Lower leg skin (tissue), 3 donors: ENCODE results near the gene MLC1.

Experiments
- POLR2A ChIP-seq, 2 donors: fragments of 450-650 bp; IDR thresholded peaks; one replicate each; pipeline ENCODE4 v1.6.1; 2016 to 2017; ENCODE audit warnings: antibody characterized with exemption in 2 of 2, mild to moderate bottlenecking in 1 of 2, moderate library complexity in 1 of 2
- TF ChIP-seq, protein P1 (sequence below), 3 donors: fragments of 450-650 bp; IDR thresholded peaks; one replicate each; pipeline ENCODE4 v1.5.1; 2016; ENCODE audit warnings: antibody characterized with exemption in 3 of 3, mild to moderate bottlenecking in 3 of 3, moderate library complexity in 2 of 3

DNA sequence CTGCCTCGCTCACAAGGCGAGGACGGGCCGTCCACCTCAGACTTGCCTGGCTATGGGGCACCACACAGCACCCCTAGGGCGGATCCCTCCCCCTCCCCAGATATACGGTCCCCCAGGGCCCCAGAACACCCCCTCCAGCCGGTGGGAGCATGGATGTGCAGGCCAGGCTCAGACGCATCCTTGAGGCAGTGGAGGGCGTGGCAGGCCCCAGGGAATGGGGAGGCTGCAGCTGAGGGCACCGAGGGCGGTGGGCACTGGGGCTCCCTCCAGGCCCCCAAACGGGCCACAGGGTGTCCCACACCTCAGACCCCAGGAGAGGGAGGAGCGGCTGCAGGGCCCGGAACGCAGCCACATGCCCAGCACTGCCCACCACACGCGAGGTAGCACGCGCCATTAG is 39.2 kb downstream of the MLC1 start:
- no peak for TF ChIP-seq POLR2A (IDR thresholded peaks at IDR 0.05)
- TF ChIP-seq, protein P1, sequence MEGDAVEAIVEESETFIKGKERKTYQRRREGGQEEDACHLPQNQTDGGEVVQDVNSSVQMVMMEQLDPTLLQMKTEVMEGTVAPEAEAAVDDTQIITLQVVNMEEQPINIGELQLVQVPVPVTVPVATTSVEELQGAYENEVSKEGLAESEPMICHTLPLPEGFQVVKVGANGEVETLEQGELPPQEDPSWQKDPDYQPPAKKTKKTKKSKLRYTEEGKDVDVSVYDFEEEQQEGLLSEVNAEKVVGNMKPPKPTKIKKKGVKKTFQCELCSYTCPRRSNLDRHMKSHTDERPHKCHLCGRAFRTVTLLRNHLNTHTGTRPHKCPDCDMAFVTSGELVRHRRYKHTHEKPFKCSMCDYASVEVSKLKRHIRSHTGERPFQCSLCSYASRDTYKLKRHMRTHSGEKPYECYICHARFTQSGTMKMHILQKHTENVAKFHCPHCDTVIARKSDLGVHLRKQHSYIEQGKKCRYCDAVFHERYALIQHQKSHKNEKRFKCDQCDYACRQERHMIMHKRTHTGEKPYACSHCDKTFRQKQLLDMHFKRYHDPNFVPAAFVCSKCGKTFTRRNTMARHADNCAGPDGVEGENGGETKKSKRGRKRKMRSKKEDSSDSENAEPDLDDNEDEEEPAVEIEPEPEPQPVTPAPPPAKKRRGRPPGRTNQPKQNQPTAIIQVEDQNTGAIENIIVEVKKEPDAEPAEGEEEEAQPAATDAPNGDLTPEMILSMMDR (IDR thresholded peaks at IDR 0.05), result no peak
